ENCODE measurements around the gene NTN1.

- TF ChIP-seq CTCF (IDR thresholded peaks at IDR 0.05) (no peak), POLR2A (IDR thresholded peaks at IDR 0.05) (no peak)
Observed at GRCh38 chr17:9056566-9056965, 35.3 kb downstream of the NTN1 start.
